DOHH2 (cell line): Measurements from ENCODE around the gene ZW10.
A peak's percentile ranks its signal among the peaks of the same experiment; 100 is the strongest.

ENCODE experiments used
- H3F3A ChIP-seq: fragments of 200-600 bp; sonication (generic), shearing (Covaris generic); 2 replicates; pipeline ENCODE4 v1.6.0; 2016; ENCODE audit warnings: antibody characterized with exemption, mild to moderate bottlenecking; ENCODE audit not compliant: control insufficient read depth, insufficient read depth
- H3K27ac ChIP-seq: fragments of 200-600 bp; sonication (generic); 2 replicates; pipeline ENCODE4 v1.5.1; 2014; ENCODE audit warnings: low read depth, mild to moderate bottlenecking, low read length, moderate library complexity
- H3K27me3 ChIP-seq: fragments of 200-600 bp; sonication (generic); 2 replicates; pipeline ENCODE4 v1.6.1; 2014; ENCODE audit warnings: mild to moderate bottlenecking, low read length, mixed read lengths; ENCODE audit not compliant: control insufficient read depth
- H3K36me3 ChIP-seq: fragments of 200-600 bp; sonication (generic); 2 replicates; pipeline ENCODE4 v1.6.1; 2014; ENCODE audit warnings: mild to moderate bottlenecking, low read length, moderate library complexity, mixed read lengths; ENCODE audit not compliant: control insufficient read depth
- H3K4me1 ChIP-seq: fragments of 200-600 bp; sonication (generic); 2 replicates; pipeline ENCODE4 v1.6.1; 2014; ENCODE audit warnings: mild to moderate bottlenecking, low read length, mixed read lengths; ENCODE audit not compliant: control insufficient read depth
- H3K4me2 ChIP-seq: fragments of 200-600 bp; sonication (generic); 2 replicates; pipeline ENCODE4 v1.6.0; 2014; ENCODE audit warnings: mild to moderate bottlenecking, low read length, moderate library complexity
- H3K4me3 ChIP-seq: fragments of 200-600 bp; sonication (generic); 2 replicates; pipeline ENCODE4 v1.5.1; 2014; ENCODE audit warnings: mild to moderate bottlenecking, low read length, mixed read lengths
- H3K79me2 ChIP-seq: fragments of 200-600 bp; sonication (generic); 2 replicates; pipeline ENCODE4 v1.6.1; 2014; ENCODE audit warnings: mild to moderate bottlenecking, low read length, mixed read lengths; ENCODE audit not compliant: control insufficient read depth
- H3K9me2 ChIP-seq: fragments of 200-600 bp; sonication (generic); replicated peaks from 2 replicates; pipeline ENCODE4 v1.6.1; 2014; ENCODE audit warnings: mild to moderate bottlenecking, low read length, mixed read lengths; ENCODE audit not compliant: control insufficient read depth
- H3K9me3 ChIP-seq: fragments of 200-600 bp; sonication (generic); 2 replicates; pipeline ENCODE4 v1.6.1; 2014; ENCODE audit warnings: antibody characterized with exemption, low read length, mixed read lengths; ENCODE audit not compliant: control insufficient read depth, insufficient read depth
- H4K20me1 ChIP-seq: fragments of 200-600 bp; sonication (generic); 2 replicates; pipeline ENCODE4 v1.6.0; 2014; ENCODE audit warnings: low read depth, mild to moderate bottlenecking, antibody characterized with exemption, low read length, moderate library complexity; ENCODE audit not compliant: control insufficient read depth, insufficient read depth
- EZH2phosphoT487 ChIP-seq: fragments of 200-600 bp; sonication (generic); IDR thresholded peaks from 2 replicates; pipeline ENCODE4 v1.6.1; 2017; ENCODE audit warnings: borderline replicate concordance, mild to moderate bottlenecking, antibody characterized with exemption, low read length, moderate library complexity, mixed read lengths
- TF ChIP-seq, protein P1 (sequence below): fragments of 200-600 bp; sonication (generic); IDR thresholded peaks from one replicate; pipeline ENCODE4 v1.5.1; 2014; ENCODE audit warnings: antibody characterized with exemption, mild to moderate bottlenecking, low read depth, low read length; ENCODE audit not compliant: poor library complexity, severe bottlenecking

ZW10 gene

DNA sequence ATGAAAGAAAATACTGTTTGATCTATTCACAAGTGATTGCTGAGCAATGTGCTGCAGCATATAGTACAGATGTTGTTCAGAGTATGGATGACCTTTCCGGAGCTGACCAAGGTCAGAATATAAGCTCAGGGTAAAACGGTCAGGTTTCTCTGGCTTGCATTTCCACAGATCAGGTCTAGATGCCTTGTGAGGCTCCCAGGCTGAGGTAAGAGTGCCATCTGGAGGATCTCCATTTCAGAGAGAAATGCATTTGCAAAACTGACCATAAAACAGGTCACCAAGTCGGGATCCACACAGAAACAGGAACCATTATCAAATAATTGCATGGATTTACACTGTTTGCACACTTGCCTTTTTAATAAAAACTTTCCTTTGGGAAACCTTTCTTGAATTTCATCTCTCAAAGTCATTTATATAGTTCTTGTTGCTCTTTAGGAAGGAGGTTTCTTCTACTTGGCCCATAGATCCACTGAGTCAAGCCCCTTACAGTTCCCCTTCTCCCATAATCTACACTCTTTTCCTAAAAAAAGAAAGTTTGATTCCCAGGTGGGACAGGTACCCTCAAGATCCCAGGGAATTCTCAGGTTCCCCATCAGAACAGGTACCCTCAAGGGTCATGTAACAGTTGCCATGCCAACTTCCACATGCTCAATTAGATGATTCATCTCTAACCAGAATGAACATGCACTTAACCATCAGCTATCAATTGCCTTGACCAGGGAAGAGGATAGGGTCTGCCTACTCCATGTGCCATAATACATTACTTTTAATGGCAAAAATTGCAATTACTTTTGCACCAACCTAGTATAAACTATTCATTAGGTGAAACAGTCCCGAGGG lies 42.4 kb downstream of the ZW10 start:
- no peak for TF ChIP-seq EZH2phosphoT487
- TF ChIP-seq, protein P1, sequence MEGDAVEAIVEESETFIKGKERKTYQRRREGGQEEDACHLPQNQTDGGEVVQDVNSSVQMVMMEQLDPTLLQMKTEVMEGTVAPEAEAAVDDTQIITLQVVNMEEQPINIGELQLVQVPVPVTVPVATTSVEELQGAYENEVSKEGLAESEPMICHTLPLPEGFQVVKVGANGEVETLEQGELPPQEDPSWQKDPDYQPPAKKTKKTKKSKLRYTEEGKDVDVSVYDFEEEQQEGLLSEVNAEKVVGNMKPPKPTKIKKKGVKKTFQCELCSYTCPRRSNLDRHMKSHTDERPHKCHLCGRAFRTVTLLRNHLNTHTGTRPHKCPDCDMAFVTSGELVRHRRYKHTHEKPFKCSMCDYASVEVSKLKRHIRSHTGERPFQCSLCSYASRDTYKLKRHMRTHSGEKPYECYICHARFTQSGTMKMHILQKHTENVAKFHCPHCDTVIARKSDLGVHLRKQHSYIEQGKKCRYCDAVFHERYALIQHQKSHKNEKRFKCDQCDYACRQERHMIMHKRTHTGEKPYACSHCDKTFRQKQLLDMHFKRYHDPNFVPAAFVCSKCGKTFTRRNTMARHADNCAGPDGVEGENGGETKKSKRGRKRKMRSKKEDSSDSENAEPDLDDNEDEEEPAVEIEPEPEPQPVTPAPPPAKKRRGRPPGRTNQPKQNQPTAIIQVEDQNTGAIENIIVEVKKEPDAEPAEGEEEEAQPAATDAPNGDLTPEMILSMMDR = peak; percentile 10
- Histone ChIP-seq H3K4me3 (no peak overlapping the region), H3K79me2 (no peaks in the 10 kb centered on the region), H4K20me1 (no peaks in the 10 kb centered on the region), H3K36me3 (peaks cover 30% of the 10 kb centered on the region), H3K9me2 (no peaks in the 10 kb centered on the region), H3K4me1 (no peaks in the 10 kb centered on the region), H3K9me3 (no peaks in the 10 kb centered on the region), H3K27ac (no peak overlapping the region), H3K4me2 (no peak overlapping the region), H3K27me3 (no peaks in the 10 kb centered on the region), H3F3A (no peaks in the 10 kb centered on the region)

DNA sequence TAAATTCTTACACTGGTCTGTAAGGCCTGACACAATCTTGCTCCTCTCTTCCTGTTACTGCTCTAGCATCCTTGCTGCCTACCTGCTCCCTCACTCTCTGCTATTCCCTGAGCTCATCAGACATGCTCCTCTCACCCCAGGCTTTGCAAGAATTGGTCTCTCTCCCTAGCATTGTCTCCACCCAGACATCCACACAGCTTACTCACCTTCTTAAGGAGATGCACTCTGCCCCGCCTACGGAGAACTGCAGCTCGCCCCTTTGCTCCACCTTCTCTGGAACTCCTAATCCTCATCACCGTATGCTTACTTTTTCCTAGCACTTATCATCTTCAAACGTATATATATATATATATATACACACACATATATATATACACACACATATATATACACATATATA lies 44.0 kb downstream of the ZW10 start:
- no peak overlapping the region for H3K27ac ChIP-seq
- H3K36me3 ChIP-seq = peaks cover 20% of the 10 kb centered on the region
- H3K4me2 ChIP-seq = no peak overlapping the region

DNA sequence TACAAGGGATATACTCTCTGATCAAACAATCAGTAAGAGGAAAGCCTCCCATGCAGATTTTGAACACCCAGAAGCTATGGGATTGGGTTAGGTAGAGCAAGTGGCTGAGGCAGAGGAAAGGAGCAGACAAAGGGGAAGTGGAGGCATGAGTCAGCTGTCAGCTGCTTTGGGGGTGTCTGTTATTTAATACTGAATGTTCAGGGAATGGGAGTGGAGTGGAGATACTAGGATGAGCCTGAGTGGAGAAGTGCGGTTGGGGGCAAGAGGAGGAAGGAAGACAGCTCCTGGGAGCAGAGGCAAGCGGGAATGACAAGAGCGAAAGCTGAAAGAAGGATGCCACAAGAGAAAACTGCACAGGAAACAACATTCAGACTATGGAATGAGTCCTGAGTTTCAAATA lies 44.7 kb downstream of the ZW10 start:
- Histone ChIP-seq H3F3A (no peaks in the 10 kb centered on the region), H3K4me3 (no peak overlapping the region), H4K20me1 (no peaks in the 10 kb centered on the region), H3K4me1 (peaks cover 6% of the 10 kb centered on the region; the same call in 1 of the 2 replicates), H3K4me2 (no peak overlapping the region), H3K36me3 (peaks cover 14% of the 10 kb centered on the region), H3K9me2 (no peaks in the 10 kb centered on the region), H3K27me3 (no peaks in the 10 kb centered on the region), H3K9me3 (no peaks in the 10 kb centered on the region), H3K27ac (no peak overlapping the region), H3K79me2 (no peaks in the 10 kb centered on the region)
- no peak for TF ChIP-seq EZH2phosphoT487
- TF ChIP-seq, protein P1 = no peak

More for the DNA sequence above, 44.0 kb downstream of the ZW10 start:
- no peak overlapping the region for H3K4me3 ChIP-seq
- H3K9me2 ChIP-seq = no peaks in the 10 kb centered on the region
- H3K4me1 ChIP-seq = peaks cover 6% of the 10 kb centered on the region; the same call in 1 of the 2 replicates
- TF ChIP-seq EZH2phosphoT487 = no peak
- TF ChIP-seq, protein P1 = no peak
- no peaks in the 10 kb centered on the region for H3K27me3 ChIP-seq
- no peaks in the 10 kb centered on the region for H4K20me1 ChIP-seq
- H3K9me3 ChIP-seq = no peaks in the 10 kb centered on the region
- no peaks in the 10 kb centered on the region for H3F3A ChIP-seq
- H3K79me2 ChIP-seq = no peaks in the 10 kb centered on the region
